ENCODE results near the gene SLC22A15. TPM values are rescaled to one million over a fixed set of nuclear protein-coding genes. Genes with fewer than 3 reads are reported as not detected.

The SLC22A15 gene
- total RNA-seq, 1 experiment from 2014 or later, result not detected

- no peak for DNase-seq
Observed at GRCh38 chr1:116092752-116093489, 116.6 kb downstream of the SLC22A15 start.

DNA sequence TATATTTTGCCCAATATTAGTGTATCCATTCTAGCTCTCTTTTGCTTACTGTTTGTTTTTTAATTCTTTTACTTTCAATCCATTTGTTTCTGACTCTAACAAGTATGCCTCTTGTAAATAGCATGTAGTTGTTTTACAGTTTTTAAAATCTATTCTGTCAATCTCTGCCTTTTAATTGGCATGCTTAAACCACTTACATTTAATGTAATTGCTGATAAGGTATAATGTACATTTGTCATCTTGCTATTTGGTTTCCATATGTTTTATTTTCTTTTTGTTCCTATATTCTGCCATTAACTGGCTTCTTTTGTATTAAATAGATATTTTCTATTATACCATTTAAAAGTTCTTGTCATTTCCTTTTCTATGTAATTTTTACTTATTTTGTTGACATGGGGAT is 118.7 kb downstream of the SLC22A15 start:
- Histone ChIP-seq H3K4me1 (no peaks in the 10 kb centered on the region), H3K27me3 (no peaks in the 10 kb centered on the region), H3K36me3 (no peaks in the 10 kb centered on the region), H3K4me3 (no peak overlapping the region), H3K27ac (no peak overlapping the region), H3K9me3 (replicated peaks) (no peaks in the 10 kb centered on the region)
- DNase-seq, result no peak

More at GRCh38 chr1:116092752-116093489, 116.6 kb downstream of the SLC22A15 start:
- no peaks in the 10 kb centered on the region for H3K9me3 ChIP-seq (replicated peaks)
- no peak overlapping the region for H3K27ac ChIP-seq
- H3K4me1 ChIP-seq, result no peaks in the 10 kb centered on the region
- H3K36me3 ChIP-seq, result no peaks in the 10 kb centered on the region
- H3K27me3 ChIP-seq, result no peaks in the 10 kb centered on the region
- no peak overlapping the region for H3K4me3 ChIP-seq

DNA sequence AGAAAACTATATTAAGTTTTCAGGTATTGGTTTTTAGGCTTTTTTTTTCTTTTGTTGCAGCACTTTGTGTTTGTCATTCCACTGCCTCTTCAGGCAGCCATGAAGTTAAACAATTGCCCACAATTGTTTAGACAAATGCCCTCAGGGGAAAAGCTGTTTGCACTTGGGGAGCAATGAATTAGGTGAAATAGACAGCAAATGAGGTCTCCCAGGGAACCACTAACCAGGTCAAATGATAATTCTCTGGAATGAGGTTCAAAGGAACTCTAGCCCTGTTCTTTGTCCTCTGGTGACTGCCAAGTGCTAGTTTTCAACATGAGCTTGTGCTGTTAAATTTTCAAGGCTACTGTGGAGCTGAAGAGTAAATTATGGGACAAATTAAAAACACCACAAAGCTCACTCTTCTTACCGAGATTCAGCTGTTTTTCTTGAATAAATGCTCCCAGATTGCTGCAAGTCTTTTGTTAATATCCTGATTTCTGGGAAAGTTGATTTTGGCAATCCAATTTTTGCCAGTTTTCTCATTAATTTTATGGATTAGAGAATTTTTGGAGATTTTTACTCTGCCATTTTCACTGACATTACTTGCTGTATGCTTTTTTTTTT is 119.8 kb downstream of the SLC22A15 start:
- Histone ChIP-seq H3K4me3 (no peak overlapping the region), H3K9me3 (replicated peaks) (no peaks in the 10 kb centered on the region), H3K36me3 (no peaks in the 10 kb centered on the region), H3K27me3 (no peaks in the 10 kb centered on the region), H3K27ac (no peak overlapping the region), H3K4me1 (no peaks in the 10 kb centered on the region)
- no peak for DNase-seq

DNA sequence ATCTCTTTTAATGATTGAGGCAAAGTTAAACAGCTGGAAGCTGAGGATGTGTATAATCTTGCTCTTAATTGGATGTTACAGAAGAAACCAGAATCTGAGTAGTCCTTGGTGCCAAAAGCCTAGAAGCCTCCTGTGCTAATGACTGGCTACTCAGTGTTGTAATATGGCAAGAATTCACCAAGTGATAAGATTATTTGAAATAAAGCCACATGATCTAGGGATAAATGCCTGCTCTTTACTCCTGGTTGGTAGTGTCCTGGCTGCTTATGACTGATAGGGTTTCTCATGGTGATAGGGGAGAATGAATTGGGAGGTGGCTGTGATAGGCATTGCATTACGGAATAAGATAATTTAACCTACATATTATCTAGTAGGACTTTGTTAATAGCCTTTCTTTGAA is 121.3 kb downstream of the SLC22A15 start:
- no peaks in the 10 kb centered on the region for H3K36me3 ChIP-seq
- H3K4me3 ChIP-seq, result no peak overlapping the region
- H3K27ac ChIP-seq, result no peak overlapping the region
- H3K27me3 ChIP-seq, result no peaks in the 10 kb centered on the region
- DNase-seq, result no peak
- no peaks in the 10 kb centered on the region for H3K4me1 ChIP-seq
- H3K9me3 ChIP-seq (replicated peaks), result no peaks in the 10 kb centered on the region

- no peak overlapping the region for H3K27ac ChIP-seq
- no peak for DNase-seq
- no peaks in the 10 kb centered on the region for H3K4me1 ChIP-seq
- no peaks in the 10 kb centered on the region for H3K27me3 ChIP-seq
- H3K4me3 ChIP-seq, result no peak overlapping the region
- no peaks in the 10 kb centered on the region for H3K9me3 ChIP-seq (replicated peaks)
- no peaks in the 10 kb centered on the region for H3K36me3 ChIP-seq
Observed at GRCh38 chr1:116099379-116099778, 123.1 kb downstream of the SLC22A15 start.

- H3K4me3 ChIP-seq, result no peak overlapping the region
- no peak for DNase-seq
- H3K9me3 ChIP-seq (replicated peaks), result no peaks in the 10 kb centered on the region
- no peak overlapping the region for H3K27ac ChIP-seq
- H3K36me3 ChIP-seq, result no peaks in the 10 kb centered on the region
- no peaks in the 10 kb centered on the region for H3K4me1 ChIP-seq
- no peaks in the 10 kb centered on the region for H3K27me3 ChIP-seq
Observed at GRCh38 chr1:116099919-116100318, 123.6 kb downstream of the SLC22A15 start.

GRCh38 chr1:116104667-116105066 is 128.4 kb downstream of the SLC22A15 start:
- H3K36me3 ChIP-seq, result no peaks in the 10 kb centered on the region

DNA sequence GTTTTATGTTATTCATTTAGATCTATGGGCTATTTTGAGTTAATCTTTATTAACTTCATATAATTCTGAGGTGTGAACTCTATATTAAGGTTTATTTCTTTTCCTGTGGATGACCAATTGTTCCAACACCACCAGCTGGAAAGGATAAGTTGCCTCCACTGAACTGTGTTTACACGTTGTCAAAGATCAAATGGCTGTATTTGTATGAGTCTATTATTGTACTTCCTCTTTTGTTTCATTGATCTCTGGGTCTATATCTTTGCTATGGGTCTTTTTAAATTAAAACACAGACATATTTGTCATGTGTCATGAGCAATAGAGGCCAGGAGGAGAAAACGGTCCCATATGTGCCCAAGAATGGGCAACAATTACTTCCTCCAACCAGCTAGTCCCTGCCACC is 129.7 kb downstream of the SLC22A15 start:
- Histone ChIP-seq H3K4me3 (no peak overlapping the region), H3K9me3 (replicated peaks) (no peaks in the 10 kb centered on the region), H3K27ac (no peak overlapping the region), H3K4me1 (no peaks in the 10 kb centered on the region), H3K27me3 (no peaks in the 10 kb centered on the region), H3K36me3 (no peaks in the 10 kb centered on the region)
- no peak for DNase-seq

More at GRCh38 chr1:116104667-116105066, 128.4 kb downstream of the SLC22A15 start:
- no peaks in the 10 kb centered on the region for H3K27me3 ChIP-seq
- no peaks in the 10 kb centered on the region for H3K4me1 ChIP-seq
- DNase-seq, result no peak
- no peaks in the 10 kb centered on the region for H3K9me3 ChIP-seq (replicated peaks)
- H3K4me3 ChIP-seq, result no peak overlapping the region
- no peak overlapping the region for H3K27ac ChIP-seq

DNA sequence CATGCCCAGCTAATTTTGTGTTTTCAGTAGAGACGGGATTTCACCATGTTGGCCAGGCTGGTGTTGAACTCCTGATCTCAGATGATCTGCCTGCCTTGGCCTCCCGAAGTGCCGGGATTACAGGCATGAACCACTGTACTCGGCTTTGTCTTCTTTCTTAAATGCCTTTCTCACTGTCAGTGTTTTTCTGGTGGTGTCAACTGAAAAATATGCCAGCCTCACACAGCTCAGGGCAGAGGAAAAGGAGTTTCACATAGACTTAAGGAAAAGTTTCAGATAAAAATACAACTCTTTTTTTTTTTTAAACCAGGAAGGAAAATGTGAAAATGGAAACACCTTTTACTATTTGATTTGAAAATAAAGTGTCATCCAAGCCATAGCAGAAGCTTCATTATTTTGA is 130.3 kb downstream of the SLC22A15 start:
- no peaks in the 10 kb centered on the region for H3K36me3 ChIP-seq
- H3K27me3 ChIP-seq, result no peaks in the 10 kb centered on the region
- no peak for DNase-seq
- H3K27ac ChIP-seq, result no peak overlapping the region
- no peaks in the 10 kb centered on the region for H3K9me3 ChIP-seq (replicated peaks)
- H3K4me3 ChIP-seq, result no peak overlapping the region
- no peaks in the 10 kb centered on the region for H3K4me1 ChIP-seq

DNA sequence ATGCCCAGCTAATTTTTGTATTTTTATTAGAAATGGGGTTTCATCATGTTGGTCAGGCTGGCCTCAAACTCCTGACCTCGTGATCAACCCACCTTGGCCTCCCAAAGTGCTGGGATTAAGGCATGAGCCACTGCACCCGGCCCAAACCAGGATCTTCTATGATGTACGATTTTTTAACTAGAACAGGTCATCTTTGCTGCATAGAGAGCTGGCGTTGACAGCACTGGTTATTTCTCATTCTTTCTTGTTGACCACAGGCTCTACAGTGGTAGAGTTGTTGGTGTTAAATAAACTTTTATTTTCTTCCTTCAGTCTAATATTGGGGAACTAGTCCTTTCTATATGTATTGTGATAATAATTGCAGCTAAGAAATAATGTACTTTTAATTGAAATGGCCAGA is 131.1 kb downstream of the SLC22A15 start:
- Histone ChIP-seq H3K27me3 (no peaks in the 10 kb centered on the region), H3K27ac (no peak overlapping the region), H3K4me3 (no peak overlapping the region), H3K4me1 (no peaks in the 10 kb centered on the region), H3K36me3 (no peaks in the 10 kb centered on the region), H3K9me3 (replicated peaks) (no peaks in the 10 kb centered on the region)
- DNase-seq, result no peak

DNA sequence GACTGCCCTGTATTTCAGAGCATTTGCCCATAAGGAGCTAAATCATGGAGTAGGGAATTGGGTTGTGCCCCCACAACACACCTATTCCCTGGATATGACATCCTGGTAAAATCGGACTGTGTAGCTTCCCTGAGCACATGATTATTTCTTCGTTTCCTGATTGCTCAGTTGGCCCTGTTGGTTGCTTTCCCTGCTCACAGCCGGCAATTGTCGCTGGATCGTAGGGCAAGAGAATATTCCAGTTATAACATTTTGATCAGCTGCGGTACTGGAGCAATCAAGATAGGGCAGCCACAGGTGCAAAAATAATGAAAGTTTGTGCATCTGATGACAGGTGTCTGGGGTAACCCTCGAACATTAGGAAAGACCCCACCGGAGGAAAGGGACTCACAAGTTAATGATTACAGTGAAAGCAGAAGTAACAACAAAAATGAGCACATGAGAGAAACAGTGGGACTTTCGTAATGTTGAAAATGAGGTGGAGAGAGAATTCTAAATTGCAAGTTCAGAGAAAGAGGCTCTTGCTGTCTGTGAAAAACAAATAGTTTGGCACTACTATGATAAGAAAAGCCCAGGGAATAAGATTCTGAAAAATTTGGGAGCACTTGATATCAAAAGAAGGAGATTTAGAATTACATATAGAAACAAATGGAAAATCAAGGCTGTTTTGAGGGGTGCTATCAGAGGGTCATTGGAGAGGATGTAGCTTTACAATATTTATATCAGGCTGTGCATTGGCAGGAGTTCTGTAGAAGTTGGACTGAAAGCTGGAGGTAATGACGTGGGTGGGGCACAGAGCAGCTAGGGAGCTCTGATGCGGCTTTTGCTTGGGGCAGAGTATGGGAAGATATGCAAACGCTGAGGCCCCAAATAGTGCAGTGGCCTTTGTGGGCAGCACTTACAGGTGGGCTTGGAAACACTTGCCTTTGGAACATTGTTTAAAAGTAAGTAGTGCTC is 134.5 kb downstream of the SLC22A15 start, which contains the start of gene MAB21L3:
Gene MAB21L3 (plus strand): TSS at position 833 of the 957 bp plus-strand sequence. CDS start 1,217 bp downstream, outside the sequence.
- Histone ChIP-seq H3K9me3 (replicated peaks) (no peaks in the 10 kb centered on the region), H3K4me3 (no peak within 1 kb of the TSS), H3K27ac (no peak within 1 kb of the TSS), H3K4me1 (peaks cover 9% of the 10 kb centered on the region), H3K27me3 (no peaks in the 10 kb centered on the region; the same call in 1 of the 2 replicates), H3K36me3 (no peaks in the 10 kb centered on the region)
- DNase-seq, result no peak

DNA sequence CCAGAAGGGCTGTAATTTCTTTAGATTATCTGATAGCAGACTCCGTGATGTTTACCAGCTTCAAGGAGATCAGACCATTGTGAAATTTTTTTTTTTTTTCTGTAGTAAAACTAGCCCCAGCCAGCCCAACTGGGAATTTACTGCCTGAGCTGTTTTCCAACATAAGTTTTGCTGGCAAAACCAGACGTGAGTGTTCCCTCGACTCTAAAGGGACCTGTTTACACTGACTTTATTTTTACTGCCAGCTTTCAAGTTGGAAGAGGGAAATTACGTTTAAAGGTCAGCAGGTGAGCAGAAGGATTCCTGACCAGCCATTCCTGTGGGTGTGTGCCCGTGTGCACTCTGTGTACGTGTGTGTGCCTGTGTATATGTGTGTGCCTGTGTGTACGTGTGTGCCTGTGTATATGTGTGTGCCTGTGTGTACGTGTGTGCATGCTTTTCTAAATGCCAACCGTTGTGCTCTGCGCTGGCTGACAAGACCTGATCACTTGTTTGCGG is 135.3 kb downstream of the SLC22A15 start:
- no peak overlapping the region for H3K27ac ChIP-seq
- no peaks in the 10 kb centered on the region for H3K9me3 ChIP-seq (replicated peaks)
- H3K4me1 ChIP-seq, result peaks cover 14% of the 10 kb centered on the region
- H3K27me3 ChIP-seq, result no peaks in the 10 kb centered on the region; the same call in 1 of the 2 replicates
- no peak overlapping the region for H3K4me3 ChIP-seq
- DNase-seq, result no peak
- no peaks in the 10 kb centered on the region for H3K36me3 ChIP-seq

DNA sequence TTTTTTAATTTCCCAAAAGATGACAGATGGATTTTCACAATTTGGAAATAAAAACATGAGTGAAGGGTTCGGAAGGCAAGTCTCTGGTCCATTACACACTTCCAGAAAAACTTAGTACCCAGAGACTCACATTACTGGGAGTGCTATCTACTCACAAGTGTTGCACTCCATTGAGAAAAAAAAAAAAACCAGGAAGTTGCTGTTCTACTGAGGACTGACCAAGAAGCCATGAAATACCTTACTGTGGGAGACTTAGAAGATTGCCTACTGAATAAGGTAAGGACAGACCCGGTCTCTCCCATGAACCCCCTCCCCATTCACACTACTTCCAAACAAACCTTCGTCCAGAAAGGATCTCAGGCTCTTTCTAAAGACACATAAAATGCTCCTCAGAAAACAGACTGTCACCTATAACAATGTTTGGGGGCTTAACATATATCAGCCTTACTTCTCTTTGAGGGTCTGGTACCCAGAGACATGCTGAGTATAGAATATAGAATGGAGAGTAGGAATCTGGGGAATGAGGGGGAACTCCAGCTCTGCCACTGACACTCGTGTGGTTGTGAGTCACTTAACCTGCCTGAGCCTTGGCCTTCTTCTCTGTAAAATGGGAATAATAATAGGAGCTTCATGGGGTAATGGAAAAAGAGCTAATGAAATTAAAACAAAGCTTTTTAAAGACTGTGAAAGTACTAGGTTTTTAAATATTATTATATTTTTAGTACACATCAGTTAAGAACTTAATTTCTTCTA is 136.3 kb downstream of the SLC22A15 start:
- DNase-seq, result no peak
- no peak overlapping the region for H3K27ac ChIP-seq
- peaks cover 14% of the 10 kb centered on the region for H3K4me1 ChIP-seq
- no peaks in the 10 kb centered on the region; the same call in 1 of the 2 replicates for H3K27me3 ChIP-seq
- H3K9me3 ChIP-seq (replicated peaks), result no peaks in the 10 kb centered on the region
- H3K36me3 ChIP-seq, result no peaks in the 10 kb centered on the region
- no peak overlapping the region for H3K4me3 ChIP-seq

DNA sequence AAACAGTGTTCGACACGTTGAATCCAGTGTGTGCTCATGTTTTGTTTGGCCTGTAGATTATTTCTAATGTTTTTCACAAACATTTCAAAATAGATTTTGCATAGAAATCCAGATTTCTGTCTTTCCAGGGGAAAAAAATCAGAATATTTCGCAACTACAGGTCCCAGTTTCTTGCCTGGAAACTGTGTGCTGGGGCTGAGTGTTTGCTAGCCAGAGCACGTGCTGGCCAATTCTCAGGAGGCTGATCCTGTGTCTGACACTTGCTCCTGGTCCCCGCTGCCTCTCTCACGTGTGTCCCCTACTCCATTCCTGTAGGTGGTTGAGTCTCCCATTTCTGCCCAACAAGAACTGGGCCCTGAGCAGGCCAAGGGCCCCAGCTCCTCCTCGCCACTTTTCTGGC is 137.3 kb downstream of the SLC22A15 start:
- Histone ChIP-seq H3K9me3 (replicated peaks) (no peaks in the 10 kb centered on the region), H3K27me3 (no peaks in the 10 kb centered on the region; the same call in 1 of the 2 replicates), H3K36me3 (no peaks in the 10 kb centered on the region), H3K4me1 (peaks cover 14% of the 10 kb centered on the region), H3K27ac (no peak overlapping the region), H3K4me3 (no peak overlapping the region)
- no peak for DNase-seq
